Activated CD8-positive, alpha-beta memory T cell treated with anti-CD3 and anti-CD28 coated beads, Interleukin-2, amount 50 U/mL, for 1 hour (primary cell): ENCODE data around the gene MED25.

Experiments used
- DNase-seq: peaks from one replicate; pipeline ENCODE4 v3.0.0-alpha.2; 2020; ENCODE audit errors: extremely low read depth

MED25 gene

GRCh38 chr19:49799271-49799797, 18.8 kb upstream of the MED25 start:
- no peak for DNase-seq

GRCh38 chr19:49799798-49800376, 18.2 kb upstream of the MED25 start:
- no peak for DNase-seq

- DNase-seq: no peak
These were observed 17.3 kb upstream of the MED25 start for GRCh38 chr19:49800771-49801170.

- DNase-seq: no peak
These were observed 16.6 kb upstream of the MED25 start for GRCh38 chr19:49801401-49801888.

- no peak for DNase-seq
These were observed 16.0 kb upstream of the MED25 start for GRCh38 chr19:49801966-49802661.

- no peak for DNase-seq
These were observed 15.1 kb upstream of the MED25 start for GRCh38 chr19:49802836-49803528.

GRCh38 chr19:49803529-49803856, 14.6 kb upstream of the MED25 start:
- no peak for DNase-seq

- no peak for DNase-seq
These were observed 12.1 kb upstream of the MED25 start for GRCh38 chr19:49805822-49806619.

GRCh38 chr19:49806620-49806959, 11.5 kb upstream of the MED25 start:
- DNase-seq: no peak

GRCh38 chr19:49807058-49807903, 10.8 kb upstream of the MED25 start:
- no peak for DNase-seq

- no peak for DNase-seq
These were observed 10.0 kb upstream of the MED25 start for GRCh38 chr19:49807904-49808675.

GRCh38 chr19:49808711-49809159, 9.4 kb upstream of the MED25 start:
- DNase-seq: peak; percentile 82

- DNase-seq: no peak
These were observed 8.7 kb upstream of the MED25 start for GRCh38 chr19:49809160-49809940.

GRCh38 chr19:49809941-49810389, 8.1 kb upstream of the MED25 start:
- DNase-seq: no peak

GRCh38 chr19:49811328-49811727, 6.8 kb upstream of the MED25 start:
- DNase-seq: no peak

- no peak for DNase-seq
These were observed 5.6 kb upstream of the MED25 start for GRCh38 chr19:49812452-49812996.

- DNase-seq: peak; percentile 85
These were observed 4.9 kb upstream of the MED25 start, which contains the start of gene FUZ for GRCh38 chr19:49812997-49813861. TSS of gene FUZ (minus strand) at chr19:49813292. CDS start at chr19:49813106, 186 bp downstream.

- DNase-seq: no peak
These were observed 4.1 kb upstream of the MED25 start for GRCh38 chr19:49814010-49814409.
